GM23248 (cell line): Measurements from ENCODE around the gene DNAJA4. TPM values are rescaled to one million over a fixed set of nuclear protein-coding genes. Genes with fewer than 3 reads are reported as not detected.

Experiments used
- DNase-seq: peaks from one replicate; pipeline ENCODE4 v3.0.0-alpha.2; 2015
- H2AFZ ChIP-seq: fragments of 200-600 bp; sonication (generic); 2 replicates; pipeline ENCODE4 v1.6.1; 2016; ENCODE audit warnings: antibody characterized with exemption
- H3F3A ChIP-seq: fragments of 200-600 bp; sonication (generic); 2 replicates; pipeline ENCODE4 v1.6.1; 2016; ENCODE audit warnings: mild to moderate bottlenecking, antibody characterized with exemption, mixed run types; ENCODE audit not compliant: insufficient read depth
- H3K27ac ChIP-seq: fragments of 200-600 bp; sonication (generic); 2 replicates; pipeline ENCODE4 v1.5.1; 2016; ENCODE audit warnings: mild to moderate bottlenecking
- H3K27me3 ChIP-seq: fragments of 200-600 bp; sonication (generic); replicated peaks from 2 replicates; pipeline ENCODE4 v1.6.1; 2016; ENCODE audit warnings: mild to moderate bottlenecking; ENCODE audit not compliant: insufficient read depth
- H3K36me3 ChIP-seq: fragments of 200-600 bp; sonication (generic); 2 replicates; pipeline ENCODE4 v1.6.1; 2016; ENCODE audit warnings: low read depth, mild to moderate bottlenecking
- H3K4me1 ChIP-seq: fragments of 200-600 bp; sonication (generic); 2 replicates; pipeline ENCODE4 v1.6.1; 2016; ENCODE audit warnings: mild to moderate bottlenecking; ENCODE audit not compliant: insufficient read depth
- H3K4me2 ChIP-seq: fragments of 200-600 bp; sonication (generic); one replicate; pipeline ENCODE4 v1.6.1; 2016; ENCODE audit warnings: mild to moderate bottlenecking; ENCODE audit not compliant: unreplicated experiment
- H3K4me3 ChIP-seq: fragments of 200-600 bp; sonication (generic); 2 replicates; pipeline ENCODE4 v1.5.1; 2016; ENCODE audit warnings: mild to moderate bottlenecking
- H3K79me2 ChIP-seq: fragments of 200-600 bp; sonication (generic); 2 replicates; pipeline ENCODE4 v1.6.1; 2016; ENCODE audit warnings: mild to moderate bottlenecking; ENCODE audit not compliant: insufficient read depth
- H3K9ac ChIP-seq: fragments of 200-600 bp; sonication (generic); 2 replicates; pipeline ENCODE4 v1.6.1; 2016; ENCODE audit warnings: mild to moderate bottlenecking
- H3K9me2 ChIP-seq: fragments of 200-600 bp; sonication (generic); 2 replicates; pipeline ENCODE4 v1.6.1; 2016; ENCODE audit warnings: mixed run types, mild to moderate bottlenecking, moderate library complexity; ENCODE audit not compliant: insufficient read depth
- H3K9me3 ChIP-seq: fragments of 200-600 bp; sonication (generic); one replicate; pipeline ENCODE4 v1.6.1; 2017; ENCODE audit warnings: low read depth
- H4K20me1 ChIP-seq: fragments of 200-600 bp; sonication (generic); 2 replicates; pipeline ENCODE4 v1.6.0; 2016; ENCODE audit not compliant: insufficient read depth
- EZH2 ChIP-seq: fragments of 200-600 bp; sonication (generic); IDR thresholded peaks from 2 replicates; pipeline ENCODE4 v1.6.1; 2018; ENCODE audit warnings: antibody characterized with exemption, mild to moderate bottlenecking; ENCODE audit not compliant: insufficient read depth, poor library complexity, severe bottlenecking
- EZH2phosphoT487 ChIP-seq: fragments of 200-600 bp; sonication (generic); IDR thresholded peaks from 2 replicates; pipeline ENCODE4 v1.6.1; 2018; ENCODE audit warnings: antibody characterized with exemption, moderate library complexity, mild to moderate bottlenecking, low read depth; ENCODE audit not compliant: insufficient read depth
- WGBS, 2 experiments: methylation state at CpG; one replicate each; pipeline ENCODE4 v1.1.6; 2015 to 2017; ENCODE audit warnings: low lambda C conversion rate in 2 of 2, low coverage in 1 of 2; ENCODE audit errors: missing lambda C conversion rate in 2 of 2; 5-methylcytosine and 5-hydroxymethylcytosine counted together
- in situ Hi-C: fragments of 300-500 bp; cut with MboI; formaldehyde crosslinking; loops from 2 replicates; pipeline ENCODE4 v1.15.0; 2020
- polyA plus RNA-seq: library from polyadenylated mRNA; unstranded; fragments of >200 nt; fragmentation: Nextera tagmentation; extraction: Ambion mirVana; gene quantifications from 2 replicates; pipeline ENCODE4 v1.2.1, GENCODE V29; 2016
- total RNA-seq: library from RNA; depleted of rRNA; stranded (reverse); fragments of >200 nt; shearing (Covaris generic); gene quantifications from 2 replicates; pipeline ENCODE4 v1.2.3, GENCODE V29; 2014

DNAJA4 gene
- total and polyA plus RNA-seq, 2 experiments from 2014 or later: 0.43 to 1.4 TPM

DNA sequence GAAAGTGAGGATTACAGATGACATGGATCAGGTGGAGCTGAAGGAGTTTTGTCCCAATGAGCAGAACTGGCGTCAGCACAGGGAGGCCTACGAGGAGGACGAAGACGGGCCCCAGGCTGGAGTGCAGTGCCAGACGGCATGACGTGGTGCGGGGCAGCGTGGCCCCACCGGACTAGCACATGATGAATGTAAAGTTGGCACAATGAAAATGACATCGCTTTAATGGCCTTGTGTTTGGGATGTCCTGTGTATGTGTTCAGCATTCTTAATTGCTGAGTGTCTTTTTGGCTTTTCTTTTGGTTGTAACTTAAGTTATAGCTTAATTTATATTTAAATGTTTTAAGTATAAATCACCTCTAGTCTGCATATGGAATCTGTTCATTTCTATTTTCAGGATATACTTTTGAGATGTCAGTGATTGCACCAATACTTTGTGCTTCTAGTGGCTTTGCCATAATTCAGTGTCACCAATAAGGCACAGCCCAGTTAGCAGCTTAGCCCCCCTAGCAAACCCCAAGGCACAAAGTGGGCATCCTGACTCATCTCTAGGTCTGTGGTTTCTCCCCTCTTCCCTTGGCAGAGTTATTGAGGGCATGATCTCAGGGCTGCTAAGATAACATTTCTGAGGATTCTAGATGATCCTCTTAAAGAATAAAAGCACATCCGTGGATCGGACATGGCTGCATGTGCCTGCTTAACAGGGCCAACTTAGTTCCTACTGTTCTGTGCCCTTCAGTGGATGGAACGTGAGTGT lies 16.1 kb downstream of the DNAJA4 start:
- Histone ChIP-seq H2AFZ (no peak overlapping the region), H3K79me2 (no peaks in the 10 kb centered on the region), H3K27me3 (no peaks in the 10 kb centered on the region), H3K4me1 (no peaks in the 10 kb centered on the region), H3K4me3 (no peak overlapping the region), H3K9me3 (no peaks in the 10 kb centered on the region), H3K27ac (no peak overlapping the region), H4K20me1 (no peaks in the 10 kb centered on the region), H3K9me2 (no peaks in the 10 kb centered on the region), H3K9ac (no peak overlapping the region), H3F3A (no peaks in the 10 kb centered on the region), H3K4me2 (no peak overlapping the region), H3K36me3 (peaks cover 7% of the 10 kb centered on the region; the same call in 1 of the 2 replicates)
- in situ Hi-C loops: no loop called here
- DNase-seq: no peak
- 85 to 90% methylated on average over 13 of the region's 13 CpGs for WGBS, 2 experiments
- TF ChIP-seq EZH2 (no peak), EZH2phosphoT487 (no peak)

DNA sequence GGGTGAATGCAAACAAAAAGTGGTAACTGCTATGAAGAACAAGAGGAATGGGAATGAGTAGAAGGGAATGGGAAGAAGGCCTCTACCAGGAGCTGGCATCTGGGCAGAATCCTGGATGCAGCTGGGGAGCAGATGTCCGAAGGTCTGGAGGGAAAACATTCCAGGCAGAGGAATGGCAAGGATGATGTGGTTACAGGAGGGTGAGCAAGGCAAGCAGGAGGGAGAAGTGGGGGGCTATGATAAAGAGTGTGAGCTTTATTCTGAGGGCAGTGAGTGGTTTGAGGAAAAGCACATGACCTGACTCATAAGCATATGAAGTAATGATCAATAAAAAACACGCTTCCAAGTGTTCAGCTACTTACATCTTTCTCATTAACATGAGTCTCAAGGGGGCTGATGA lies 18.0 kb downstream of the DNAJA4 start:
- peaks cover 7% of the 10 kb centered on the region; the same call in 1 of the 2 replicates for H3K36me3 ChIP-seq
- no peak overlapping the region for H2AFZ ChIP-seq
- no peaks in the 10 kb centered on the region for H3K79me2 ChIP-seq
- no peaks in the 10 kb centered on the region for H3K4me1 ChIP-seq
- no peak overlapping the region for H3K4me2 ChIP-seq
- no peaks in the 10 kb centered on the region for H4K20me1 ChIP-seq
- WGBS, 2 experiments: 53 to 65% methylated on average over 2 of the region's 2 CpGs
- no peak overlapping the region for H3K27ac ChIP-seq
- no peak overlapping the region for H3K4me3 ChIP-seq
- H3K27me3 ChIP-seq: no peaks in the 10 kb centered on the region
- TF ChIP-seq EZH2 (no peak), EZH2phosphoT487 (no peak)
- H3K9ac ChIP-seq: no peak overlapping the region
- H3K9me3 ChIP-seq: no peaks in the 10 kb centered on the region
- no peaks in the 10 kb centered on the region for H3F3A ChIP-seq
- no peaks in the 10 kb centered on the region for H3K9me2 ChIP-seq
- no peak for DNase-seq
- in situ Hi-C loops: no loop called here

- H3F3A ChIP-seq: no peaks in the 10 kb centered on the region
- H3K9me2 ChIP-seq: no peaks in the 10 kb centered on the region
- no peak overlapping the region for H2AFZ ChIP-seq
- no peak for DNase-seq
- 53 to 61% methylated on average over 4 of the region's 4 CpGs for WGBS, 2 experiments
- no peaks in the 10 kb centered on the region for H3K4me1 ChIP-seq
- H3K4me3 ChIP-seq: no peak overlapping the region
- no peaks in the 10 kb centered on the region for H4K20me1 ChIP-seq
- no peak overlapping the region for H3K4me2 ChIP-seq
- H3K9ac ChIP-seq: no peak overlapping the region
- H3K27ac ChIP-seq: no peak overlapping the region
- H3K36me3 ChIP-seq: peaks cover 14% of the 10 kb centered on the region; the same call in 1 of the 2 replicates
- no peaks in the 10 kb centered on the region for H3K79me2 ChIP-seq
- H3K27me3 ChIP-seq: no peaks in the 10 kb centered on the region
- TF ChIP-seq EZH2: no peak
- no peak for TF ChIP-seq EZH2phosphoT487
- in situ Hi-C loops: no loop called here
- no peaks in the 10 kb centered on the region for H3K9me3 ChIP-seq
Measured at GRCh38 chr15:78284758-78285157, 20.4 kb downstream of the DNAJA4 start.

DNA sequence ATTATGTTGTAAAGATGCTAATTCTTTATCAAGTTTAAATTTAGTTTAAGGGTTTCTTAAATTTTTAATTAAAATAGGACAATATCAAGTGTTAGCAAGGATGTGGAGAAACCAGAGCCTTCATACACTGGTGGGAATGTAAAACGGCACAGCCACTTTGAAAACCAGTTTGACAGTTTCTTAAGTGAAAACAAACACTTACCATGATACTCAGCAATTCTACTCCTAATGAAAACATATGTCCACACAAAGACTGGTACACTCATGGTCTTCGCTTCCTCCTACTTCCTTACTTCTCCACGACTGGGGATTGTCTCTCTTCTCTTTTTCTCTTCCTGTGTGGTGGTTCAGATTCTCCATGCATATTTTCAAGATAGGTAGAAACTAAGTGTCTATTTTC lies 25.9 kb downstream of the DNAJA4 start:
- Histone ChIP-seq H3K79me2 (peaks cover 4% of the 10 kb centered on the region; the same call in 1 of the 2 replicates), H3K4me1 (no peaks in the 10 kb centered on the region), H3K27me3 (no peaks in the 10 kb centered on the region), H3K9me3 (no peaks in the 10 kb centered on the region), H2AFZ (no peak overlapping the region), H4K20me1 (no peaks in the 10 kb centered on the region), H3K4me3 (no peak overlapping the region), H3K9ac (no peak overlapping the region), H3K36me3 (peaks cover 19% of the 10 kb centered on the region), H3F3A (no peaks in the 10 kb centered on the region), H3K27ac (no peak overlapping the region), H3K4me2 (no peak overlapping the region), H3K9me2 (no peaks in the 10 kb centered on the region)
- TF ChIP-seq EZH2phosphoT487 (no peak), EZH2 (no peak)
- in situ Hi-C loops: no loop called here
- 88% methylated on average over 3 of the region's 3 CpGs for WGBS, 2 experiments
- no peak for DNase-seq

DNA sequence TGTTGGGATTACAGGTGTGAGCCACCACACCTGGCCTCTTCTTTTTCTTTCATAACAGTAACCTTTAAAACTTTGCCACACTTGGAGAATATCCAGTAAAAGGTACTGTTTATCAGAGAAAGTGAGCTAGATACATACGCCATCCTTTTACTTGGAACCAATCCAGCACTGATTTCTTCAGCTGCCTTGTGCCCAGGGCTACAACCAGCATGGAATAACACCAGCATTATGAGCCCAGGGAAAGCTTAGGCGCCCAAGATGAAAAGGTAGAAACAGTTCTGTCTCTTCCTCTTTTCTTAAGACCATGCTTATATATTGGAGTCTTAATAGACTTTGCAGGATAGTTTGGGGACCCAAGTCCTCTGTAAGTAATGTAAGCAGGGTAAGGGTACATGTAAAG lies 26.7 kb downstream of the DNAJA4 start:
- in situ Hi-C loops: no loop called here
- peaks cover 19% of the 10 kb centered on the region for H3K36me3 ChIP-seq
- no peak overlapping the region for H2AFZ ChIP-seq
- H3K79me2 ChIP-seq: peaks cover 12% of the 10 kb centered on the region
- no peak overlapping the region for H3K4me3 ChIP-seq
- no peaks in the 10 kb centered on the region for H3K9me2 ChIP-seq
- no peak overlapping the region for H3K4me2 ChIP-seq
- H3K9me3 ChIP-seq: no peaks in the 10 kb centered on the region
- H4K20me1 ChIP-seq: no peaks in the 10 kb centered on the region
- no peaks in the 10 kb centered on the region for H3K27me3 ChIP-seq
- WGBS, 2 experiments: 59% methylated on average over 2 of the region's 2 CpGs
- H3K9ac ChIP-seq: no peak overlapping the region
- TF ChIP-seq EZH2phosphoT487 (no peak), EZH2 (no peak)
- H3F3A ChIP-seq: no peaks in the 10 kb centered on the region
- no peak for DNase-seq
- H3K4me1 ChIP-seq: no peaks in the 10 kb centered on the region
- no peak overlapping the region for H3K27ac ChIP-seq
